Measurements from ENCODE around the gene CLEC4G. TPM values are rescaled to one million over a fixed set of nuclear protein-coding genes. Genes with fewer than 3 reads are reported as not detected.

The CLEC4G gene
- total and polyA plus RNA-seq, 2 donors (not counting 3 experiments of a cell fraction or from before 2014, with no cell fraction given), result not detected

- ChIA-PET CTCF (no interaction called here), POLR2A (no interaction called here)
- no TSS peak for BruUV-seq (replicated peaks)
- Histone ChIP-seq H3K9ac (replicated peaks; ENCODE audit: extremely low read depth, insufficient read depth, low read length) (no peak overlapping the region), H3K27ac (ENCODE audit: insufficient read depth, low read depth, low read length) (no peak overlapping the region), H3K79me2 (ENCODE audit: control insufficient read depth, insufficient read depth, low read length) (no peaks in the 10 kb centered on the region), H3K9me1 (replicated peaks; ENCODE audit: control insufficient read depth, extremely low read depth, insufficient read depth, low read length) (no peaks in the 10 kb centered on the region), H3K4me1 (ENCODE audit: control insufficient read depth, extremely low read depth, insufficient read depth, low read length) (no peaks in the 10 kb centered on the region), H3K4me2 (ENCODE audit: insufficient read depth, low read length) (no peak overlapping the region), H4K20me1 (replicated peaks; ENCODE audit: control insufficient read depth, extremely low read depth, insufficient read depth, low read length) (no peaks in the 10 kb centered on the region), H3K9me3 (replicated peaks; ENCODE audit: control insufficient read depth, insufficient read depth, low read length) (no peaks in the 10 kb centered on the region), H2AFZ (ENCODE audit: low read depth, low read length) (no peak overlapping the region), H3K4me3 (replicated peaks in 1 of 3; ENCODE audit: insufficient read depth in 1 of 3, low read depth in 1 of 3, low read length in 3 of 3) (no peak overlapping the region), H3K36me3 (ENCODE audit: control insufficient read depth in 2 of 2, extremely low read depth in 1 of 2, insufficient read depth in 2 of 2, low read length in 2 of 2) (no peaks in the 10 kb centered on the region), H3K27me3 (ENCODE audit: control insufficient read depth in 2 of 2, insufficient read depth in 2 of 2, low read length in 2 of 2) (no peaks in the 10 kb centered on the region)
- dilution Hi-C loops (cut with MboI; ENCODE audit: extremely low pct_ligation_motif_present, low sequenced_read_pairs), result no loop called here
- intact Hi-C loops (cut with micrococcal nuclease), result no loop called here
- DNase-seq (ENCODE audit: low read depth, low spot score), result no peak
- FAIRE-seq, result no peak
- no peak for TF ChIP-seq POLR2AphosphoS5 (IDR thresholded peaks at IDR 0.05; ENCODE audit: insufficient read depth, low read depth, low read length)
- no peak for TF ChIP-seq CTCF (IDR thresholded peaks at IDR 0.05; ENCODE audit: extremely low read depth in 1 of 2, insufficient read depth in 1 of 2, low read depth in 1 of 2, low read length in 2 of 2)
- TF ChIP-seq GATA2 (IDR thresholded peaks at IDR 0.05; ENCODE audit: insufficient read depth, insufficient read length, low read depth, low read length), result no peak
- no peak for TF ChIP-seq MYC (IDR thresholded peaks at IDR 0.05; ENCODE audit: low read depth, low read length)
- TF ChIP-seq POLR2A (IDR thresholded peaks at IDR 0.05; ENCODE audit: low read depth, low read length), result no peak
- TF ChIP-seq FOS (IDR thresholded peaks at IDR 0.05; ENCODE audit: borderline replicate concordance, insufficient read depth, low read length), result no peak
- no peak for TF ChIP-seq MAX (IDR thresholded peaks at IDR 0.05; ENCODE audit: insufficient read depth, insufficient read length)
- TF ChIP-seq JUN (IDR thresholded peaks at IDR 0.05; ENCODE audit: borderline replicate concordance, insufficient read depth, insufficient read length, low read depth), result no peak
- TF ChIP-seq EZH2 (IDR thresholded peaks at IDR 0.05; ENCODE audit: borderline replicate concordance, low read depth, low read length, severe bottlenecking), result no peak
Measured at GRCh38 chr19:7706188-7706954, 25.5 kb downstream of the CLEC4G start.

Data from endothelial cell of umbilical vein (primary cell).